ENCODE data around the gene PRH2.

Gene PRH2

DNA sequence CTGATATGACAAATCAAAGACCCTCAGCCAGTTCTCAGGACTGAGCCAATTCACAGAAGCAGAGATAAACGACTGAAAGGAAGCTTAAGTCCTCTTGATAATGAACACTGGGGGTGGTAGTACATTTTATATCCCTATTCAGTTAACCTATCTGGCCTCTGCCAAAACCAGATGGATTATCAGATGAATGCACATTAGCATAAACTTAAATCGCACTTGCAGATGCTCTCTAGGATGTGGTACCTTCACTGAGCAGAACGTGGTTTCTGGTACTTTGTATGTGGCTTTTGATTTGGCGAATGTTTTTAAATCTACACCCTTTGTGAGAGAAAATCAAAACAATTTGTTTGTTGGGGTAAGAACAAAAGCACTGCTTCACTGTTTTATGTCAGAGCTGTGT, 31.2 kb downstream of the PRH2 start:
- DNase-seq (ENCODE audit: low read depth, low spot score), result no peak

- no peak for DNase-seq (ENCODE audit: low read depth, low spot score)
Measured at GRCh38 chr12:10965476-10965875, 36.4 kb downstream of the PRH2 start.

DNA sequence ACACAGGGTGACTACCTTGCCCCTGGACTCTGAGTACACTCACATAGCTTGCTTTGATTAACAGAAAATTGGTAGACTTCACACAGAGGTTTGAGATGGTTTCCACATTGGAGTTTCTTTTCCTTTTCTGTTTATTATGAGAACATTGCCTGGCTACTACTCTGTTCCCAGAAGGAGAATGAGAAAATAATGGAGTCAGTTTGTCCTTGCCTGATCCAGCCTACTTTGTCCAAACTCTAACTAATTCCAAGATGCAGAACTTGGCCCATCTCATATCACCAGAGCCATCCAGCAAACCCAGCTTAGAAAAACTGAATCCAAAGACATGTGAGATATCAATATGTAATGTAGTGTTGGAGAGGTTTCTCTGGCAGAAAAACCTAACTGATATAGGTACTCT, 37.3 kb downstream of the PRH2 start:
- DNase-seq (ENCODE audit: low read depth, low spot score), result no peak

GRCh38 chr12:10967409-10967808, 38.4 kb downstream of the PRH2 start:
- peak; percentile 57 for DNase-seq (ENCODE audit: low read depth, low spot score)

DNA sequence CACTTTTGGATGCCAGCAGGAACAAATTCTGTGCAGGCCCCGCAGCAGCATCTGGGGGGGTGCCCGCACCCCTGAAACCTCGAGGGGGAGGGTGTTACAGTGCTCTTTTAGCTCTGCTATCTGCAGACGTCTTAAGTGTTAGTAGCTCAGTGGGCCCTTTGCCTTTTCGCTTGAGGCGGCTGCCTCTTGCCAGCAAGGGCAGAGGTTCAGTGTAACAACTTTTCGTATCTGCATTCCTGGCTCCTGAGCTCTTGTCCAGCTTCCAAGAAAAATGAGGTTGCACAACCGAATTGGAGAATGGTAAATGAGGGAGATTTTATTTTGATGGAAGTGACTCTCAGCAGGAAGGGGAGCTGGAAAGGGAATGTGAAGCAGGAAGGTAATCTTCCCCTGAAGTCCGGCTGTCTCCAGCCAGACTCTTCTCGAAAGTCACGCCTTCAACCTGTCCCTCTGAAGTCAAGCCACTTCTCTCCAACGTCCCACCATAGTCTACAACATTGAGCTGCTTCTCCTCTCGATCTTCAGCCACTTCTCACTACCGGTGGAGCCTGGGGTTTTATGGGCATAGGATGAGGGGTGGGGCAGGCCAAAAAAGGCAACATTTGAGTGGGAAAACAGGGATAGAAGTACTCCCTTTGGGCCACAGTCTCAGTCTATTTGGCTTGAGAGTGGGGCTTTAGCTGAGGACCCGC, 39.9 kb downstream of the PRH2 start:
- DNase-seq (ENCODE audit: low read depth, low spot score), result peak; percentile 49

GRCh38 chr12:10974965-10975364, 45.9 kb downstream of the PRH2 start:
- no peak for DNase-seq (ENCODE audit: low read depth, low spot score)

DNA sequence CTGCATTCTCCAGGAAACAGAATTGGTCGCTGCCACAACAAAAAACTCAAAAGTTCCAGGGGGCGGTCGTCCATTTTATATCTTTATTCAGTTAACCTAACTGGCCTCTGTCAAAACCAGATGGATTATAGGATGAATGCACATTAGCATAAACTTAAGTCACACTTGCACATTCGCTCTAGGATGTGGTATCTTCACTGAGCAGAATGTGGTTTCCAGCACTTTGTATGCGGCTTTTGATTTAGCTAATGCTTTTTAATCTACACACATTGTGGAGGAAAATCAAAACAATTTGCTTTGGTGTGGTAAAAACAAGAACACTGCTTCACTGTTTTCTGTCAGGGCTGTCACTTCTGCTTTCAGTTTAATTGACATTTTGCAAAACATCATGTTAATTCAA, 53.2 kb downstream of the PRH2 start:
- no peak for DNase-seq (ENCODE audit: low read depth, low spot score)

Data from smooth muscle cell of the brain vasculature (primary cell).